Choroid plexus epithelial cell (primary cell): ENCODE results near the gene KDM1B.

Experiments
- DNase-seq: peaks from one replicate; pipeline ENCODE4 v3.0.0-alpha.2; 2010; ENCODE audit warnings: low read depth
- H3K4me3 ChIP-seq: 2 replicates; pipeline ENCODE4 v1.5.1; 2011; ENCODE audit warnings: low read depth, mild to moderate bottlenecking, control low read depth, low read length, moderate library complexity
- TF ChIP-seq, protein P1 (sequence below): conservative IDR thresholded peaks from 2 replicates; pipeline ENCODE4 v1.5.1; 2011; ENCODE audit warnings: low read depth, mild to moderate bottlenecking, control low read depth, inconsistent platforms, low read length, moderate library complexity

The KDM1B gene

DNA sequence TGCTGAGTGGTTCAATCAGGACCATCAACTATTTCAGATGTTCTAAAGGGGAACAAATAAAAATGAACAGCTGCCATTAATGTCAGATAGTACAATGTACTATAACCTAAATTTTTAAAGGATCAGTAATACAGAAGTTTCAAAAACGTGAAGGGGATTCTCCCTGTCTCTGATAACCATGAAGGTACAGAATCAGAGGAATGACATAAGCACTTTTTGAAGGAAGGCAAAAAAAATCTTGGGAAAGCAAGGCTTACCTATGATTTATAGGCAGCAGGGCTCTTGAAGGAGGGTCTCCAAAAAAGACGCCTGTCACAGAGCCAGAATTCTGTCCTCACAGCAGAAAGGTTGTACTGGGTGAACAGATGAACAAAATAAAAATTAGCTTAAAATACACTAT lies 89.0 kb downstream of the KDM1B start:
- DNase-seq, result no peak
- TF ChIP-seq, protein P1, sequence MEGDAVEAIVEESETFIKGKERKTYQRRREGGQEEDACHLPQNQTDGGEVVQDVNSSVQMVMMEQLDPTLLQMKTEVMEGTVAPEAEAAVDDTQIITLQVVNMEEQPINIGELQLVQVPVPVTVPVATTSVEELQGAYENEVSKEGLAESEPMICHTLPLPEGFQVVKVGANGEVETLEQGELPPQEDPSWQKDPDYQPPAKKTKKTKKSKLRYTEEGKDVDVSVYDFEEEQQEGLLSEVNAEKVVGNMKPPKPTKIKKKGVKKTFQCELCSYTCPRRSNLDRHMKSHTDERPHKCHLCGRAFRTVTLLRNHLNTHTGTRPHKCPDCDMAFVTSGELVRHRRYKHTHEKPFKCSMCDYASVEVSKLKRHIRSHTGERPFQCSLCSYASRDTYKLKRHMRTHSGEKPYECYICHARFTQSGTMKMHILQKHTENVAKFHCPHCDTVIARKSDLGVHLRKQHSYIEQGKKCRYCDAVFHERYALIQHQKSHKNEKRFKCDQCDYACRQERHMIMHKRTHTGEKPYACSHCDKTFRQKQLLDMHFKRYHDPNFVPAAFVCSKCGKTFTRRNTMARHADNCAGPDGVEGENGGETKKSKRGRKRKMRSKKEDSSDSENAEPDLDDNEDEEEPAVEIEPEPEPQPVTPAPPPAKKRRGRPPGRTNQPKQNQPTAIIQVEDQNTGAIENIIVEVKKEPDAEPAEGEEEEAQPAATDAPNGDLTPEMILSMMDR, result no peak
- no peak overlapping the region for H3K4me3 ChIP-seq

DNA sequence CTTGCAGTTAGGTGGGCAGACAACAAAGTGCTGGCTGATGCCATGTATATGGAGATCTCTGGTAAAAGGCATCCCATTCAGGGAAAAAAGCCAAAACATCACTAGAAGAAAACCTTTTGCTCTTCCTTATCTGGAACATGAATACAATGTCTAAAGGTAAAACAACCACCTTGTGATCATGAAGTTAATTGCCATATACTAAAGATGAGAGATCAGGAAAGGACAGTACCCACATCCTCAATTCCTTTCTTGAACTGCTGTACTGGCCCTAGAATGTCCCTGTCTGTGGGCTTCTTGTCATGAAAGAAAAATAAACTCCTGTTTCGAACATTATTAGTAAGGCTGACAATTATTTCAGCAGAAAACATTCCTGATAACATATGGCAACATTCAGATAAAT lies 89.9 kb downstream of the KDM1B start:
- H3K4me3 ChIP-seq, result no peak overlapping the region
- DNase-seq, result no peak
- TF ChIP-seq, protein P1, result no peak

DNA sequence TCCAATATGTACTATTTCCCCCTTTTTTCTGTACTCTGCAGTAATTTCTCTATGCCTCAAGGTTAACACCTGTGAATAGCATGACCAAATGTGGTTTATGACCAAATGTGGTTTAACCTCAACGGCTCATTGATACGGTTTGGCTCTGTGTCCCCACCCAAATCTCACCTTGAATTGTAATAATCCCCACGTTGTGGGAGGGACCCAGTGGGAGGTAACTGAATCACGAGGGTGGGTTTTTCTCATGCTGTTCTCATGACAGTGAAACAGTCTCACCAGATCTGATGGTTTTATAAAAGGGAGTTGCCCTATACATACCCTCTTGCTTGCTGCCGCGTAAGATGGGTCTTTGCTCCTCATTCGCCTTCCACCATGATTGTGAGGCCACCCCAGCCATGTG lies 90.4 kb downstream of the KDM1B start:
- TF ChIP-seq, protein P1, result no peak
- no peak overlapping the region for H3K4me3 ChIP-seq
- no peak for DNase-seq

DNA sequence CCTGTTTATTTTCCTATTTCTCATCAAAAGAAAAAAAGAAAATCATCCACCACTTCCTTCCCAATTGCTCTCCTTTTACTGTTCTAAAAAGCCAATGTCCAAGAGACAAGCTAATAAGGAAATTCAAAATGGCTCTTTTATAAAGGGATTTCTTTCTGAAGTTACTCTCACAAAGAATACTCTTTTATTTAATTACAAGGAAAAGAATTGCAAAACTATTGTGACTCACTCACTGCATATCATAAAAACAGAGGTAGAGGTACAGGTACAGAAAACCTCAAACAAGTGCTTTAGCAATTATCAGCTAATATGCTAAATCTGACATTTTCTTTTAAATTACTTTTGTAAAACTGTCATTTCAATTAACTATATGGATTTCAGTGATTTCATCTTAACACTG lies 91.0 kb downstream of the KDM1B start:
- H3K4me3 ChIP-seq, result no peak overlapping the region
- TF ChIP-seq, protein P1, result no peak
- no peak for DNase-seq

DNA sequence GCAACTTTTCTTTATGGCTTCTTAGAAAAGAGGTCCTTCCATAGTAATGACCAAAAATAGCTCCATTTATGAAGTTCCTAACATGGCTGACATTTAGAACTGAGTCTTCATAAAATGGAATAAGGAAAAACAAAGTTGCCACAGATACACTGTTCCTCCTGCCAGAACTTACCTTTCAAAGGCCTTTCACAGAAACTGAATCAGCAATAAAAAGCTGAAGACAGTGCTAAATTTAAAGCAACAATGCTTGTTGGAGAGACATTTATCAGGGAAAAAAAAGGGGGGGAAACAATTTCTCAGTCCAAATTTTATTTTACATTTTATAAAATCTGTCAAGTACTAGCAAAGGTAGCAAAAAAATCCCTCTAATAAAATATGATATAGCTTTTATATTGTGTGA lies 91.8 kb downstream of the KDM1B start:
- TF ChIP-seq, protein P1, result no peak
- no peak for DNase-seq
- no peak overlapping the region for H3K4me3 ChIP-seq

DNA sequence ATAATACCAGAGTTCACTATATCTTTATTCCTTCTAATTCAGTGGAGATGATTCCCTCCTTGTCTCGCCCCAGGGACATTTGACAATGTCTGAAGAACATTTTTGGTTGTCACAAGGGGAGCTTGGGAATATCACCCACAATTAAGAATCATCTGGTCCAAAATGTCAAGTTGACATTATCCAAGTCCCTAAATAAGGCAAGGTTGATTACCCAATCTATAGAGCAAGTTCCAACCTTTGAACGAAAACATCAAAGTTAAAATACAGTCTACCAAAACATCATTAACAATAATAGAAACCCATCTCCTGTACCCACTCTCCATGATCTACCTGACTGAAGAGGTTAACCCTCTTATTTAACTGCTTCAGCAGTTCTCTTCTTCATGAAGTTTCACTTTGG lies 93.5 kb downstream of the KDM1B start:
- TF ChIP-seq, protein P1, result no peak
- DNase-seq, result no peak
- no peak overlapping the region for H3K4me3 ChIP-seq

DNA sequence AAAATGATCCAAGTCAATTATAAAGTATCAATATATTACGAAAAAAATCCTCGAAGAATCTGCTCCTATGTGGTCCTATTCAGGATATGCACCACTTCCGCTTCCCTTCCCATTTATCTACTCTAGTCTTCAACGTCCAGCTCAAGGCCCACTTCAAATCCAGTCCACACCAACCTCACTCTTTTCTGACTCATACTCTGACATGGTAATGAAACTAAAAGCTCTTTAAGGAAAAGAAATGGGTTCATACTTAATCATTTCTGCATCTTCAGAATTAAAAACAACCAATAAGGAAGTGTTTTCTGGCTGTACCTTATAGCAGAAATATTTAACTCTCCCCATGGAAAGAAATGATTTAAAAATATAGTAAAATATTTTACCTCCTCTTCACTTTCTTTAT lies 94.0 kb downstream of the KDM1B start:
- no peak overlapping the region for H3K4me3 ChIP-seq
- no peak for DNase-seq
- TF ChIP-seq, protein P1, result no peak
